BJ (cell line): ENCODE measurements around the gene DTWD1. TPM values are rescaled to one million over a fixed set of nuclear protein-coding genes. Genes with fewer than 3 reads are reported as not detected.

Source experiments
- CTCF ChIA-PET: fragments of 350-600 bp; formaldehyde crosslinking; extraction: SDS; loops from one replicate; lab custom pipeline; 2021; ENCODE audit warnings: antibody characterized with exemption, inconsistent platforms; lab: Yijun Ruan, JAX
- POLR2A ChIA-PET: fragments of 300-600 bp; sonication (Branson Sonifier 250); formaldehyde crosslinking; extraction: SDS; loops from one replicate; lab custom pipeline; 2021; ENCODE audit warnings: antibody characterized with exemption; lab: Charles Lee
- DNase-seq: peaks from one replicate; pipeline ENCODE4 v3.0.0-alpha.2; 2011; ENCODE audit warnings: low read depth
- H3K27me3 ChIP-seq: 2 replicates; pipeline ENCODE4 v1.6.0; 2011; ENCODE audit warnings: low read length; ENCODE audit not compliant: control insufficient read depth, insufficient read depth
- H3K36me3 ChIP-seq: 2 replicates; pipeline ENCODE4 v1.5.1; 2011; ENCODE audit warnings: low read length; ENCODE audit not compliant: control insufficient read depth, insufficient read depth
- H3K4me3 ChIP-seq: 2 replicates; pipeline ENCODE4 v1.5.1; 2011; ENCODE audit warnings: low read depth, mild to moderate bottlenecking, control low read depth, low read length
- polyA plus RNA-seq: library from polyadenylated mRNA; depleted of rRNA; stranded (reverse); fragments of >200 nt; gene quantifications from 2 replicates; pipeline ENCODE4 v1.2.3, GENCODE V29; 2011
- TF ChIP-seq, protein P1 (sequence below): IDR thresholded peaks from 2 replicates; pipeline ENCODE4 v1.5.1; 2011; ENCODE audit warnings: low read depth, mild to moderate bottlenecking, control low read depth, inconsistent platforms, low read length, moderate library complexity; ENCODE audit not compliant: insufficient read depth

DTWD1 gene
- polyA plus RNA-seq, 1 experiment = 30.6 TPM

DNA sequence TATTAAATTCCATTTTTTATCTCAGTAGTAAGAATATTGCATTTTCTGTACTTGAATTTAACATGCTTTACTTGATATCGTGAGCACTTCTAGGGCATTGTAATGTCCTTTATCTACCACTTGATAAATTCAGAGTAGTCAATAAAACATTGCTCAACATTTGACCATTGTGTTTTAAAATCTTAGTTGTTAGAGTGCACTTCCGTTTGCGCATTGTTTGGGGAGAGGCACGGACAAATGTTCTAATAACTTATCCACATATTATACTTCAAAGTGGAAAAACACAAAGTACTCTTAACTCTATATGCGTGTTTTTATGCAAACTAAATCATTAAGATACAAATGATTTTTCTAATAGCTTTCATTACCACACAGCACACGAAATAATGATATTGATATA is 649 bp upstream of the DTWD1 start:
- H3K36me3 ChIP-seq = no peaks in the 10 kb centered on the region; the same call in 1 of the 2 replicates
- TF ChIP-seq, protein P1, sequence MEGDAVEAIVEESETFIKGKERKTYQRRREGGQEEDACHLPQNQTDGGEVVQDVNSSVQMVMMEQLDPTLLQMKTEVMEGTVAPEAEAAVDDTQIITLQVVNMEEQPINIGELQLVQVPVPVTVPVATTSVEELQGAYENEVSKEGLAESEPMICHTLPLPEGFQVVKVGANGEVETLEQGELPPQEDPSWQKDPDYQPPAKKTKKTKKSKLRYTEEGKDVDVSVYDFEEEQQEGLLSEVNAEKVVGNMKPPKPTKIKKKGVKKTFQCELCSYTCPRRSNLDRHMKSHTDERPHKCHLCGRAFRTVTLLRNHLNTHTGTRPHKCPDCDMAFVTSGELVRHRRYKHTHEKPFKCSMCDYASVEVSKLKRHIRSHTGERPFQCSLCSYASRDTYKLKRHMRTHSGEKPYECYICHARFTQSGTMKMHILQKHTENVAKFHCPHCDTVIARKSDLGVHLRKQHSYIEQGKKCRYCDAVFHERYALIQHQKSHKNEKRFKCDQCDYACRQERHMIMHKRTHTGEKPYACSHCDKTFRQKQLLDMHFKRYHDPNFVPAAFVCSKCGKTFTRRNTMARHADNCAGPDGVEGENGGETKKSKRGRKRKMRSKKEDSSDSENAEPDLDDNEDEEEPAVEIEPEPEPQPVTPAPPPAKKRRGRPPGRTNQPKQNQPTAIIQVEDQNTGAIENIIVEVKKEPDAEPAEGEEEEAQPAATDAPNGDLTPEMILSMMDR = no peak
- no peak for DNase-seq
- CTCF ChIA-PET = interaction anchor here (1.0 to 1.3 kb wide), 4 partner anchors 123 to 383 kb away, joined by 3 to 4 read pairs (median 4); no protein-coding TSS in a partner anchor
- POLR2A ChIA-PET = interaction anchor here (0.6 to 1.1 kb wide), 3 partner anchors 236 to 383 kb away, joined by 3 to 4 read pairs (median 3); no protein-coding TSS in a partner anchor
- H3K4me3 ChIP-seq = peak overlapping the region; percentile 87
- H3K27me3 ChIP-seq = no peaks in the 10 kb centered on the region

DNA sequence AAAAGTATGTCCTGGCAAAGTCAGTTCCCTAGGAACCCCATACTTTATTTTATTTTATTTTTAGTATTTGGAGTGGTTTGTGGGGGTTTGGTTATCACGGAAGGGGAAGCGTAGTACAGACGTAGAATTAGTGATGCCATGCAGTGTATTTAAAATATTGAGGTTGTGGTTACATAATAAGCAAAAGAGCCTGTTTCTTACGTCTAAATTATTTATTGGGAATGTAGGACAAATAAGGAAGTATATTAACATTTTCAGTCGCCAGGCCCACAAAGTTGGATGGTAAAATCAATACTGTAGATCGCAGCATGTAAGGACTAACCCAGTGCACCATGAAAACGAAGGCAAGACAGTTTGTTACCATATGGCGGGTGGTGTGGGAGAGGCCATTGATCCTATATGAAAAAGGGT is 558 bp downstream of the DTWD1 start:
- H3K27me3 ChIP-seq = no peaks in the 10 kb centered on the region
- ChIA-PET CTCF (interaction anchor here (0.6 to 1.3 kb wide), 4 partner anchors 19 to 381 kb away, joined by 3 to 4 read pairs (median 4); no protein-coding TSS in a partner anchor), POLR2A (interaction anchor here (0.6 to 1.1 kb wide), 5 partner anchors 234 to 386 kb away, joined by 3 read pairs; no protein-coding TSS in a partner anchor)
- DNase-seq = no peak
- H3K36me3 ChIP-seq = peaks cover 4% of the 10 kb centered on the region
- TF ChIP-seq, protein P1 = no peak
- H3K4me3 ChIP-seq = peak overlapping the region; percentile 87

DNA sequence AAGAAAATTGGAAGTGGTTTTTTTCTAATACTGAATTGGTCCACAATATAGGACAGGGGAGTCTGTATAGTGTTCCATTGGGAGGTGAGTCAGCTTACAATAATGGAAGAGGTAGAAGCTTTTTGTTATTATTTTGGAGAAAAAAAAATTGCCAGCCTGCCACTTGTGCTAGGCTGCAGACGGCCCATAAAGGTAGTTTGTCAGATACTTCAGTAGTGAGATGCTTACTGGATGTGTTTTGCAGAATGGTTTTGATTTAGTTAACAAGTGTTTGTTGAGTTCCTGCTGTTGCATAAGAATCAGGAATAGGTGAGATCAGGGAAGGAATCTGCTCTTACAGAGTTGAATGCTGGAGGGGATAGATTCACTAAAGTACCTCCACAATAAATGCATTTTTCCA is 1.0 kb downstream of the DTWD1 start:
- TF ChIP-seq, protein P1 = no peak
- ChIA-PET POLR2A (no interaction called here), CTCF (no interaction called here)
- DNase-seq = no peak
- H3K27me3 ChIP-seq = no peaks in the 10 kb centered on the region
- peak overlapping the region; percentile 87 for H3K4me3 ChIP-seq
- peaks cover 4% of the 10 kb centered on the region for H3K36me3 ChIP-seq

DNA sequence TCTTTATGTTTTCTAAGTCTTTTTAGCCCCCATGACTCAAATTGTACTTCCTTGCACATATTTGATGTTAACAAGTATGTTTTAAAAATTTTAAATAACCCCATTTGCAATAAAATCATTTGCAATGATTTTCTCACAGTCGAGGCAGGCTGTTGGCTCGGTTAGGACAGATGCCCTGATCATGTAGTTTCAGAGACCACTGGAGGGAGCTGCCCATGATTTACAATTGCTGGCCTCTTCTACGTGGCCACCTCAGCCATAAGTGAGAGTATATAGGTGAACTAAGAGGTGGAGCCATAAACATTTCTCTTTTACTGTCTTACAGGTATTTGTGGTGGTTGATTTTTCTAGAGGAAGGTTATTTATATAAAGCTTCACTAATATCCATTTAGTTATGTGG is 1.7 kb downstream of the DTWD1 start:
- DNase-seq = no peak
- POLR2A ChIA-PET = interaction anchor here (0.5 to 0.6 kb wide), 2 partner anchors 303 to 919 kb away, joined by 3 to 5 read pairs; no protein-coding TSS in a partner anchor
- H3K4me3 ChIP-seq = peak overlapping the region; percentile 87; the same call in 1 of the 2 replicates
- TF ChIP-seq, protein P1 = peak; percentile 7; the same call in 1 of the 2 replicates
- H3K36me3 ChIP-seq = peaks cover 4% of the 10 kb centered on the region
- no peaks in the 10 kb centered on the region for H3K27me3 ChIP-seq
- CTCF ChIA-PET = interaction anchor here (0.7 to 0.9 kb wide), 2 partner anchors 209 to 427 kb away, joined by 3 to 4 read pairs; no protein-coding TSS in a partner anchor

DNA sequence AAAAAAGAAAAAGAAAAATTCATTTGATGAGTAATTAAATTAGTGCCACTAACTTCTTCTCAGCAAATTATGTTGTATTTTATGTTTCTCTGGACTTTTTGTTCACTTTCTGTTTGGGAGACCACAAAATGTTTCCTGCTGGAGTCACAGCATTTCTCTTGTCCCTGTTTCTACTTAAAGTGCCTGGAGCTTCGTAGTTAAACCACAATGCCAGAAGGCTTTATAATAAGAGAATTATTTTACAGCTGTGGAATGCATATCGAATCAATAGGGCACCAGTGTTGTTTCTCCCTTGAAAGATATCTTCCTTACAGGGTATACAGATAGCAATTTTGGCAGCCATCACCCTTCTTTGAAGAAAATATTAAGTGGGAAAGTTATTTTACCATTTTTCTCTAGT is 3.2 kb downstream of the DTWD1 start:
- CTCF ChIA-PET = no interaction called here
- Histone ChIP-seq H3K36me3 (peaks cover 4% of the 10 kb centered on the region), H3K4me3 (no peak overlapping the region), H3K27me3 (no peaks in the 10 kb centered on the region)
- POLR2A ChIA-PET = interaction anchor here (0.6 to 1.0 kb wide), 4 partner anchors 9 to 386 kb away, joined by 3 to 5 read pairs (median 4); partner anchors contain the start of gene FGF7
- peak; percentile 76 for DNase-seq
- TF ChIP-seq, protein P1 = no peak
